Stimulated activated CD8-positive, alpha-beta memory T cell treated with anti-CD3 and anti-CD28 coated beads, Interleukin-2, amount 100 ng/mL, for 1 hour (primary cell): ENCODE results near the gene PRPF31.
"Not testable (repeated sequence)": the region's sequence is repeated elsewhere in the genome, so short reads cannot be mapped to it uniquely, and the experiment has no call there.

Experiments
- DNase-seq, 2 donors: peaks; one replicate each; pipeline ENCODE4 v3.0.0-alpha.2; 2020; ENCODE audit warnings: low read depth in 2 of 2

The PRPF31 gene, protein sequence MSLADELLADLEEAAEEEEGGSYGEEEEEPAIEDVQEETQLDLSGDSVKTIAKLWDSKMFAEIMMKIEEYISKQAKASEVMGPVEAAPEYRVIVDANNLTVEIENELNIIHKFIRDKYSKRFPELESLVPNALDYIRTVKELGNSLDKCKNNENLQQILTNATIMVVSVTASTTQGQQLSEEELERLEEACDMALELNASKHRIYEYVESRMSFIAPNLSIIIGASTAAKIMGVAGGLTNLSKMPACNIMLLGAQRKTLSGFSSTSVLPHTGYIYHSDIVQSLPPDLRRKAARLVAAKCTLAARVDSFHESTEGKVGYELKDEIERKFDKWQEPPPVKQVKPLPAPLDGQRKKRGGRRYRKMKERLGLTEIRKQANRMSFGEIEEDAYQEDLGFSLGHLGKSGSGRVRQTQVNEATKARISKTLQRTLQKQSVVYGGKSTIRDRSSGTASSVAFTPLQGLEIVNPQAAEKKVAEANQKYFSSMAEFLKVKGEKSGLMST

DNA sequence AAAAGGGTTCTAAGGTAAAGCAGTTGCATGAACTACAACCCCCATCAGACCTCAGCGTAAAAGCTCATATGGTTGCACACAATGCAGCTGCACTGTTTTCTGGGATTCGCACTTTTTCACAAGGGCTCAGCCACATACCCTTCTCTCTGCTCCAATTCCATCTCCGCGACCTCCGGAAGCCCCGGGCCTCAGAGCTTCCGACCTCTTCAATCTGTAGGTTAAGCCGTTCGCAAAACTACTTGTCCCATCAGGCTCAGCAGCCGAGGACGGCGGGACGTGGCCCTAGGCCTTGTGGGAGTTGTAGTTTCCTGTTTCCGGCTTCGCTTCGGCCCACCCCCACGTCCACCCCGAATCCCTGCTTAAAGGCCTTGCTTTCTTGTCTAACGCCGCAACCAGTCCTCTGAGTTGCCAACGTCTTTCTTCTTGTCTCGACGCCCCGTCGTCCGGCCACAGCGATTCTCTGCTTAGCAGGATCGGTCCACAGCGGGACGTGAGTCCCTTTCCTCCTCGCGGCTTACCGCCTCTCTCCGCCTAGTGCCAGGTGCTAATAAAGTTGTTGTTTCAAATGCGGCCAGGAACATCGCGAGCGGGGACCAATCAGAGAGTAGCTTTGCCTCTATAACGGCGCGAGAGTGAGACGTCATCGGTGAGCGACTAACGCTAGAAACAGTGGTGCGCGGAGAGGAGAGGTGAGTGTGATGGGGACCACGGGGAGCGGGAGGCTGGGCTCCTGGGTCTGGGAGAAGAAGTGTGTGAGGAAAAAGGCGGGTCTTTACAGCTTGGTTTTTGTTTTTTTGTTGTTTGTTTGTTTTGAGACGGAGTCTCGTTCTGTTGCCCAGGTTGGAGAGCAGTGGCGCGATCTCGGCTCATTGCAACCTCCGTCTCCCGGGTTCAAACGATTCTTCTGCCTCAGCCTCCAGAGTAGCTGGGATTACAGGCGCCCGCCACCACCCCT lies at the start of gene PRPF31, which contains the start of gene TFPT:
PRPF31 (plus strand) TSS at position 646 of the 955 bp plus-strand sequence. CDS start 2,525 bp downstream, outside the sequence.
TFPT (minus strand) TSS at position 549 of the 955 bp plus-strand sequence; CDS start at position 161, 388 bp downstream.
- DNase-seq = peak; percentile 91 to 95

DNA sequence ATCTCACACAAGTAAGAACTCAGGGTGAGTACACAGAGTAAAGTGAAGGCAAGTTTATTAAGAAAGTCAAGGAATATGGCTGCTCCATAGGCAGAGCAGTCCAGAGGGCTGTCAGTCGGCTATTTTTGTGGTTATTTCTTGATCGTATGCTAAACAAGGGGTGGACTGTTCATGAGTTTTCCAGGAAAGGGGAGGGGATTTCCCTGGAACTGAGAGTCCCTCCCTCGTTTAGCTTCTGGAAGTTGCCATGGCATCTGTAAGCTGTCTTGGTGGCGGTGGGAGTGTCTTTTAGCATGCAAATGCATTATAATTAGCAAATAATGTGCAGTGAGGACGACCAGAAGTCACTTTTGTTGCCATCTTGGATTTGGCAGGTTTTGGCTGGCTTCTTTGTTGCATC lies 46.1 kb upstream of the PRPF31 start:
- no peak for DNase-seq

DNA sequence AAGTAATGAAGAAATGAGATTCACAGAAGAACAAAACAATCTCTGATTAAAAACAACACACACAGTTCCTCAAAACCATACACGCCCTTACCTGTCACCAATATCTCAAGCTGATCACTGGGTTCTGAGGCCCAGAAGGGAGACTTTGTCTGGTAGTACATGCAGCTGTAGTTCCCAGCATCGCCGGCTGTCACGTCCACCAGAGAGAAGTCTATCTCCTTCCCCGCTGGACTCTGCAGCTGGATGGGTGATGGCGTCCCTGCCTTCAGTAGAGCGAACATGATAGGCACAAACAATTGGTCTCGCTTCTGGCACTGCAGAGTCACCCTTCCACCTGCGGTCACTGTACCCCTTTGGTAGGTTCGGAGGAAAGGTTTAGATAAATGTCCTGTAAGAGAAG lies 41.7 kb upstream of the PRPF31 start:
- DNase-seq = no peak

- DNase-seq = no peak
Measured at GRCh38 chr19:54074851-54075250, 40.7 kb upstream of the PRPF31 start.

- DNase-seq = no peak
Measured at GRCh38 chr19:54077334-54077733, 38.2 kb upstream of the PRPF31 start.

DNA sequence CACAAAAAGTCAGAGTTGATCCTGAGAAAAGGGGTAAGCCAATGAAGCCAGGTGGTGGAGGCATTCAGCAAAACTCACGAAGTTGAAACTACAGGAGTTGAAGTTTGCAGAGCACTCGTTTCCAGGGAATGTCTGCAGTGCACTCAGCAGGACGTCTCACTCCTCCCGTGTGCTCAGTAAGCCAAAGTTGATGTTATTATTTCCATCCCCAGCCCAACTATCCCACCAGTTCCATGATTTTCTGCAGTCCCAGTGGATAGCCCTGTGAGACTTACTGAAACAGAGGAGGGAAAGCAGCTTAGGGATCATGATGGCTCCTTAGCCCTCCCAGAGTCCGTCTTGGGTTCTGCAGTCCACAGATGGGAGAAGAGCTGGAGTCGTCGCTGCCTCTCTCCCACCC lies 34.5 kb upstream of the PRPF31 start, which contains the start of gene TARM1:
TARM1 (minus strand) TSS at position 334 of the 400 bp plus-strand sequence; CDS start at position 309, 25 bp downstream.
- DNase-seq = no peak

DNA sequence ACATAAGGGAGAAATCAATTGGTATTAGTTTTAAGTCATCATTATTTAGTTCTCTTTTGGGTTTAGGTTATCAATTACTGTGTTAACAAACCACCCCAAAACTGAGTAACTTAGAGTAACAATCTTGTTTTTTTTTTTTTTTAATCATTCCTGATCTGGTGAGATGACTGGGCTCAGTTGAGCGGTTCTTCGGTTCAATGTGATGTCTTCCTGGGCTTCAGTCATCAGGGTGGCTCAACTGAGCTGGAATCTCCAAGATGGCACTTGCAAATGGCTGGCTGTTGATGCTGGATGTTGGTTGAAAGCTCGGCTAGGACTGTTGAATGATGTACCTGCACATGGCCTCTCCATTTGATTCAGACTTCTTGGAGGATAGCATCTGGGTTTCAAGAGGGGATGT lies 31.1 kb upstream of the PRPF31 start:
- no peak for DNase-seq

DNA sequence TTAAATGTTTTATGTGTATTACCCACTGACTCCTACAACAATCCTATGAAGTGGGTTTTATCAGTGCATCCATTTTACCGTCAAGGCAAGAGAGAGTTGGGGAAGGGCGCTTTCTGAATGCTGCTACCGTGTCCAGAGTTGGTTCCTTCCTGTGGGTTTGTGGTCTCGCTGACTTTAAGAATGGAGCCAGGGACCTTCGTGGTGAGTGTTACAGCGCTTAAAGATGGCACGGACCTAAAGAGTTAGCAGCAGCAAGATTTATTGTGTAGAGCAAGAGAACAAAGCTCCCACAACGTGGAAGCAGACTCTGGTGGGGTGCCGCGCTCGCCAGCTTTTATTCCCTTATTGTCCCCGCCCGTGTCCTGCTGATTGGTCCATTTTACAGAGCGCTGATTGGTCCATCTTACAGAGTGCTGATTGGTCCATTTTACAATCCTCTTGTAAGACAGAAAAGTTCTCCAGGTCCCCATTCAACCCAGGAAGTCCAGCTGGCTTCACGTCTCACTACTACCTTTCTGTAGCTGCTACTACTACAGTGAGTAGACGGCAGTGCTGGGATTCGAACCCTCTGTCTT lies 21.0 kb upstream of the PRPF31 start:
- DNase-seq = no peak

DNA sequence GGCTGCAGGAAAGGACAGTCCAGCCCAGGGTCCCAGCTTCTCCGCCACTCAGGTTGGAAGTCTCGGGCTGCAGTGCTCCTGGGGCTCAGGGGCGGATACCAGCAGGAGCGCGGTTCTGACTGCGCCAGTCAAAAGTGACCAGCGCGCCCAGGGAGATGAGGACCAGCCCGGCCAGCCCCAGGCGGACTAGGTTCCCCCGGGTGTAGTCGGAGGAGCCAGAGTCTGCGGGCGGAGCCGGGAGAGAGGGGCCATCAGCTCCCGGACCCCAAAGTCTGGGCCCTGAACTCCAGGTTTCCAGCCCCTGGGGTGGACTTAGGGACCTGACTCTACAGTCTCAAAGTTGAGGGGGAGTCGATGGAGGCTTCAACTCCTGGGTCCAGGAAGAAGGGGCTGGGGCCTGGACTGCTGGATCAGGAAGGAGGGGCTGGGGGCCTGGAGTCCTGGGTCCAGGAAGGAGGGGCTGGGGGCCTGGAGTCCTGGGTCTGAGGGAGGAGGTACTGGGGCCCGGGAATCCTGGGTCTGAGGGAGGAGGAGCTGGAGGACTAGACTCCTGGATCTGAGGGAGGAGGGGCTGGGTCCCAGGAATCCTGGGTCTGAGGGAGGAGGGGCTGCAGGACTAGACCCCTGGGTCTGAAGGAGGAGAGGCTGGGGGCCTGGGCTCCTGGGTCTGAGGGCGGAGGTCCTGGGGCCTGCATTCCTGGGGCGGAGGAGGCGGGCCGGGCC lies 20.3 kb upstream of the PRPF31 start:
- DNase-seq = no peak

GRCh38 chr19:54095859-54096616 lies 19.5 kb upstream of the PRPF31 start:
- DNase-seq = peak in 1 of 2 donors; percentile 25

DNA sequence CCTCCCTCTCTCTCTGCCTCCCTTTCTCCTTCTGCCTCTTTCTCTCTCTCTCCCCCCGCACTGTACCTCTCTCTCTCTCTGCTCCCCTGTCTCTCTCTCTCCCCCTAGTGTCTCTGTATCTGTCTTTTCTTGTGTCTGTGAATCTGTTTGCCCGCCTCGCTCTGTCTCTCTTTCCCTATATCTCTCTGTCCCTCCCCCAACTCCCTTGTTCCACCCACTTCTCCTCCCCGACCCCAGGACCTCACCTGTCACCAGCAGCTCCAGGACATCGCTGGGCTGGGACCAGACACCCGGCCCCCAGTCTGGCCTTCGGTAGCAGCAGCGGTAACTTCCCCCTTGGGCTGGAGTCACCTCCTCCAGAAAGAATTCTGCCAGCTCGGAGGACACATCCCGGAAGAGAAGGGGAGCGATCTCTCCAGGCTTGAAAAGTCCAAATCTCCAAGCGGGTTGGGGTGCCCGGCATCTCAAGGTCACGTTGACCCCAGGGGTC lies 18.9 kb upstream of the PRPF31 start:
- DNase-seq = no peak

DNA sequence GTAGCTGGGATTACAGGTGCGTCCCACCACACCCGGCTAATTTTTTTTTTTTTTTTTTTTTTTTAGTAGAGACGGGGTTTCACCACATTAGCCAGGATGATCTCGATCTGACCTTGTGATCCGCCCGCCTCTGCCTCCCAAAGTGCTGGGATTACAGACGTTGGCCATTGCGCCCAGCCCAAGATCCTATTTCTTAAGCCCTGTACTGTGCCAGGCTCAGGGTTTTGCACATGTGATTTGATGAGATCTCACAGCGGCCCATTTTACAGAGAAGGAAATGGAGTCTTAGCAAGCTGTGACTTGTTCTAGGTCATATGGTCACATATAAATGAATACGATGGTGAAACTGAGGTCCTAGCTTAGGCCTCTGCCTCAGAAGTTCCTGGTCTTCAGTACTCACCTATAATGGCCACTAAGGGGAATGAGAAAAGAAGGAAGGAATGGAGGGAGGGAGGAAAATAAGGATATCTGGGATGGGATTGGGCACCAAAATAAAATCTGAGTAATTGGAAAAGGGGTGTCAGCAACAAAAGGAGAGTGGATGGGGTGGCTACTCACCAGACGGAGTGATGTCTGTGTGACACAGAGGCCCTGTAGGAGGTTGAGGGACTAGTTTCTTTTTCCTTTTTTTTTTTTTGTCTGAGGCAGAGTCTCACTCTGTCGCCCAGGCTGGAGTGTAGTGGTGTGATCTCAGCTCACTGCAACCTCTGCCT lies 16.2 kb upstream of the PRPF31 start:
- no peak for DNase-seq

GRCh38 chr19:54099903-54100255 lies 15.7 kb upstream of the PRPF31 start:
- not testable (repeated sequence) for DNase-seq

- DNase-seq = no peak
Measured at GRCh38 chr19:54100561-54100960, 15.0 kb upstream of the PRPF31 start, which contains the start of gene OSCAR. TSS of gene OSCAR (minus strand) at chr19:54100803. CDS start at chr19:54100792, 11 bp downstream.

- DNase-seq = peak; percentile 95
Measured at GRCh38 chr19:54102421-54103169, 13.0 kb upstream of the PRPF31 start, which contains the start of gene NDUFA3. TSS of gene NDUFA3 (plus strand) at chr19:54102855. CDS start at chr19:54102879, 24 bp downstream.

- no peak for DNase-seq
Measured at GRCh38 chr19:54104998-54105715, 10.4 kb upstream of the PRPF31 start.

DNA sequence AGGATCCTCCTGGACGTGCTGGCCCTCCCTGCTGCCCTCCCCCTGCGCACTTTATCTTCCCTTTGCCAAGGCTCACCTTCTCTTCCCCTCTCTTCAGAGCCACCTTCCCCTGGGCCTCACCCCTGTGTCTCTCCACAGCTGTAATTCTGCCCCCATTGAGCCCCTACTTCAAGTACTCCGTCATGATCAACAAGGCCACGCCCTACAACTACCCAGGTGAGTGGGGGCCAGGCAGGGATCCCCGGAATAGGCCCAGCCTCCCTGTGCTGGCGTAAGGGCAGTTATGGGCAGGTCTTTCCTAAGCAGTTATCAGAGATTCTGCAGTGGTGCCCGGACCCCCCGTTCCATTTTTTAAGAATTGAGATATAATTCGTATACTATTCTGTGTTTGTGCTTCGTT lies 9.8 kb upstream of the PRPF31 start:
- no peak for DNase-seq

- no peak for DNase-seq
Measured at GRCh38 chr19:54106716-54107115, 8.8 kb upstream of the PRPF31 start.
